Breast epithelium (tissue), 3 donors: ENCODE results near the gene SLC38A9.

Experiments used
- CTCF ChIP-seq, 3 donors: fragments of 450-650 bp; IDR thresholded peaks; one replicate each; pipeline ENCODE4 v1.5.1; 2016 to 2017; ENCODE audit warnings: antibody characterized with exemption in 3 of 3, mild to moderate bottlenecking in 3 of 3, moderate library complexity in 3 of 3
- POLR2A ChIP-seq: fragments of 450-650 bp; IDR thresholded peaks from one replicate; pipeline ENCODE4 v1.6.1; 2016; ENCODE audit warnings: antibody characterized with exemption, mild to moderate bottlenecking, moderate library complexity
- POLR2AphosphoS5 ChIP-seq, 3 donors: sonication (generic); formaldehyde crosslinking; IDR thresholded peaks; one replicate each; pipeline ENCODE4 v1.6.1; 2017; ENCODE audit warnings: antibody characterized with exemption in 3 of 3

GRCh38 chr5:55578771-55579170 is 133.4 kb downstream of the SLC38A9 start:
- TF ChIP-seq CTCF (IDR thresholded peaks at IDR 0.05): no peak
- TF ChIP-seq POLR2AphosphoS5 (IDR thresholded peaks at IDR 0.05): no peak
- no peak for TF ChIP-seq POLR2A
